GM21576 (cell line): Measurements from ENCODE around the gene FMN1.

Experiments
- ATAC-seq: cut with Tn5 transposase; IDR thresholded peaks from one replicate; pipeline ENCODE4 v1.9.1; 2021; ENCODE audit warnings: mild to moderate bottlenecking, moderate library complexity; ENCODE audit not compliant: unreplicated experiment

Gene FMN1

GRCh38 chr15:33194704-33195670 lies at the start of gene FMN1:
FMN1 (minus strand) TSS chr15:33194714; CDS start chr15:33154914, 39,800 bp downstream.
- ATAC-seq: peak; percentile 96

- ATAC-seq: no peak
These were observed 49.4 kb upstream of the FMN1 start for GRCh38 chr15:33243869-33244268.

- ATAC-seq: no peak
These were observed 48.9 kb upstream of the FMN1 start for GRCh38 chr15:33243393-33243792.

GRCh38 chr15:33242669-33243191 lies 48.2 kb upstream of the FMN1 start:
- ATAC-seq: no peak

- ATAC-seq: no peak
These were observed 47.7 kb upstream of the FMN1 start for GRCh38 chr15:33242165-33242564.

- ATAC-seq: no peak
These were observed 42.5 kb upstream of the FMN1 start for GRCh38 chr15:33236841-33237509.

GRCh38 chr15:33234020-33234461 lies 39.5 kb upstream of the FMN1 start:
- ATAC-seq: no peak

- peak; percentile 85 for ATAC-seq
These were observed 32.2 kb upstream of the FMN1 start for GRCh38 chr15:33226559-33227181.

GRCh38 chr15:33218071-33218491 lies 23.6 kb upstream of the FMN1 start:
- no peak for ATAC-seq

- ATAC-seq: no peak
These were observed 21.7 kb upstream of the FMN1 start for GRCh38 chr15:33215941-33216872.

GRCh38 chr15:33211176-33211808 lies 16.8 kb upstream of the FMN1 start:
- ATAC-seq: no peak

GRCh38 chr15:33209575-33210481 lies 15.3 kb upstream of the FMN1 start:
- ATAC-seq: no peak

GRCh38 chr15:33207646-33208045 lies 13.1 kb upstream of the FMN1 start:
- no peak for ATAC-seq

- ATAC-seq: no peak
These were observed 11.9 kb upstream of the FMN1 start for GRCh38 chr15:33206366-33206765.

- no peak for ATAC-seq
These were observed 10.4 kb upstream of the FMN1 start for GRCh38 chr15:33204926-33205325.

GRCh38 chr15:33204087-33204486 lies 9.6 kb upstream of the FMN1 start:
- ATAC-seq: no peak

GRCh38 chr15:33201491-33202231 lies 7.1 kb upstream of the FMN1 start:
- peak; percentile 84 for ATAC-seq

- ATAC-seq: no peak
These were observed 6.4 kb upstream of the FMN1 start for GRCh38 chr15:33200903-33201302.
